Testis (tissue), 3 donors: ENCODE data around the gene PLA2G3. TPM values are rescaled to one million over a fixed set of nuclear protein-coding genes. Genes with fewer than 3 reads are reported as not detected.
"Not testable (repeated sequence)": the region's sequence is repeated elsewhere in the genome, so short reads cannot be mapped to it uniquely, and the experiment has no call there.

Source experiments
- DNase-seq: peaks from one replicate; pipeline ENCODE4 v3.0.0-alpha.2; 2019
- H3K27ac ChIP-seq, 2 donors: fragments of 200-600 bp; sonication (generic); one replicate each; pipeline ENCODE4 v1.5.1; 2019
- H3K27me3 ChIP-seq: fragments of 200-600 bp; sonication (generic); one replicate; pipeline ENCODE4 v1.5.1; 2019
- H3K36me3 ChIP-seq: fragments of 200-600 bp; sonication (generic); one replicate; pipeline ENCODE4 v1.5.1; 2017; ENCODE audit warnings: low read depth; ENCODE audit errors: missing control alignments
- H3K4me1 ChIP-seq: fragments of 200-600 bp; sonication (generic); one replicate; pipeline ENCODE4 v1.5.1; 2019
- H3K4me3 ChIP-seq, 2 donors: fragments of 200-600 bp; sonication (generic); one replicate each; pipeline ENCODE4 v1.5.1; 2017 to 2019
- H3K9me3 ChIP-seq: fragments of 200-600 bp; sonication (generic); one replicate; pipeline ENCODE4 v1.5.1; 2017
- CTCF ChIP-seq, 3 experiments: fragments of 450-650 bp in 2 of 3; fragments of 200-600 bp in 1 of 3; sonication (generic) in 1 of 3; IDR thresholded peaks; one replicate each; pipeline ENCODE4 v1.5.1; 2016 to 2019; ENCODE audit warnings: antibody characterized with exemption in 3 of 3, mild to moderate bottlenecking in 2 of 3, moderate library complexity in 1 of 3
- POLR2A ChIP-seq: fragments of 450-650 bp; IDR thresholded peaks from one replicate; pipeline ENCODE4 v1.6.1; 2017; ENCODE audit warnings: antibody characterized with exemption, mild to moderate bottlenecking, moderate library complexity
- WGBS, 2 donors: methylation state at CpG; one replicate each; pipeline ENCODE4 v1.1.5; 2018; 5-methylcytosine and 5-hydroxymethylcytosine counted together
- intact Hi-C: fragments of 100-400 bp; cut with DNase I; formaldehyde crosslinking; loops from one replicate; pipeline ENCODE4 v1.15.1; 2023; ENCODE audit warnings: low total_unique reads
- polyA plus RNA-seq: library from polyadenylated mRNA; stranded (reverse); fragments of 350-450 nt; fragmentation: Illumina TruSeq; extraction: RNeasy Lipid Tissue Mini Kit (QIAGEN cat#74804); gene quantifications from one replicate; pipeline ENCODE4 v1.2.3, GENCODE V29; 2014; ENCODE audit warnings: low read depth, low replicate concordance; ENCODE audit not compliant: insufficient read depth
- total RNA-seq, 2 donors: library from RNA; depleted of rRNA; stranded (reverse); fragments of >200 nt; gene quantifications; one replicate each; pipeline ENCODE4 v1.2.3, GENCODE V29; 2016

PLA2G3 gene
- total and polyA plus RNA-seq, 3 donors from 2014 or later = 0.44 to 0.68 (median 0.55) TPM

- Histone ChIP-seq H3K27ac (no peak overlapping the region), H3K4me1 (peaks cover 7% of the 10 kb centered on the region), H3K36me3 (no peaks in the 10 kb centered on the region), H3K9me3 (no peaks in the 10 kb centered on the region), H3K4me3 (no peak overlapping the region), H3K27me3 (no peaks in the 10 kb centered on the region)
- intact Hi-C loops = no loop called here
- WGBS, 2 donors = 80 to 100% methylated on average over 1 of the region's 1 CpG
- no peak for TF ChIP-seq CTCF (IDR thresholded peaks at IDR 0.05)
- no peak for TF ChIP-seq POLR2A
- DNase-seq = no peak
Measured at GRCh38 chr22:31120642-31121041, 19.7 kb downstream of the PLA2G3 start.

GRCh38 chr22:31120230-31120629 lies 20.1 kb downstream of the PLA2G3 start:
- TF ChIP-seq CTCF (IDR thresholded peaks at IDR 0.05) = no peak
- no peak for TF ChIP-seq POLR2A
- Histone ChIP-seq H3K9me3 (no peaks in the 10 kb centered on the region), H3K27ac (no peak overlapping the region), H3K4me1 (peaks cover 7% of the 10 kb centered on the region), H3K36me3 (no peaks in the 10 kb centered on the region), H3K4me3 (no peak overlapping the region), H3K27me3 (no peaks in the 10 kb centered on the region)
- DNase-seq = no peak
- WGBS, 2 donors = 75 to 86% methylated on average over 1 to 5 of the region's 5 CpGs
- intact Hi-C loops = no loop called here

GRCh38 chr22:31119026-31119717 lies 21.1 kb downstream of the PLA2G3 start:
- no peak for TF ChIP-seq CTCF (IDR thresholded peaks at IDR 0.05)
- no peak for TF ChIP-seq POLR2A
- intact Hi-C loops = no loop called here
- Histone ChIP-seq H3K27ac (no peak overlapping the region), H3K27me3 (no peaks in the 10 kb centered on the region), H3K36me3 (no peaks in the 10 kb centered on the region), H3K9me3 (no peaks in the 10 kb centered on the region), H3K4me3 (no peak overlapping the region), H3K4me1 (peaks cover 7% of the 10 kb centered on the region)
- 46 to 70% methylated on average over 4 to 7 of the region's 7 CpGs for WGBS, 2 donors
- peak; percentile 64 for DNase-seq

- intact Hi-C loops = no loop called here
- H3K27me3 ChIP-seq = no peaks in the 10 kb centered on the region
- H3K4me3 ChIP-seq = no peak overlapping the region
- no peaks in the 10 kb centered on the region for H3K9me3 ChIP-seq
- H3K4me1 ChIP-seq = peaks cover 7% of the 10 kb centered on the region
- TF ChIP-seq CTCF (IDR thresholded peaks at IDR 0.05) = no peak
- no peak for TF ChIP-seq POLR2A
- no peak for DNase-seq
- no peaks in the 10 kb centered on the region for H3K36me3 ChIP-seq
- no peak overlapping the region for H3K27ac ChIP-seq
- 93 to 95% methylated on average over 2 to 3 of the region's 3 CpGs for WGBS, 2 donors
Measured at GRCh38 chr22:31118046-31118820, 22.1 kb downstream of the PLA2G3 start.

- H3K36me3 ChIP-seq, intact Hi-C loops, H3K27ac ChIP-seq, DNase-seq, H3K4me3 ChIP-seq, H3K27me3 ChIP-seq, H3K4me1 ChIP-seq, H3K9me3 ChIP-seq: not testable (repeated sequence)
- WGBS, 2 donors = 93 to 100% methylated on average over 2 to 7 of the region's 7 CpGs
Measured at GRCh38 chr22:31112547-31113091, 27.7 kb downstream of the PLA2G3 start.
